H1 (cell line): ENCODE data around the gene CDC42BPB. TPM values are rescaled to one million over a fixed set of nuclear protein-coding genes. Genes with fewer than 3 reads are reported as not detected.

Experiments used
- CTCF ChIA-PET: fragments of 300-600 bp; sonication (Branson Sonifier 250); formaldehyde crosslinking; loops from one replicate; lab custom pipeline; 2021; ENCODE audit not compliant: partially characterized antibody; lab: Charles Lee
- POLR2A ChIA-PET: fragments of 300-600 bp; sonication (Branson Sonifier 250); formaldehyde crosslinking; loops from one replicate; lab custom pipeline; 2021; ENCODE audit warnings: inconsistent platforms; ENCODE audit not compliant: partially characterized antibody; lab: Charles Lee
- DNase-seq, 2 experiments: peaks; one replicate each; pipeline versions ENCODE4 v3.0.0 to v3.0.0-alpha.2; 2010 to 2022; ENCODE audit warnings: low spot score in 2 of 2, low read depth in 1 of 2, mixed read lengths in 1 of 2
- FAIRE-seq: peaks from 2 replicates; lab custom pipeline; 2011; peaks lifted over from hg19 to GRCh38; lab: Jason Lieb, UNC
- H2AFZ ChIP-seq: 2 replicates; pipeline ENCODE4 v1.8.1; 2012; ENCODE audit warnings: low read length, inconsistent platforms
- H2AK5ac ChIP-seq: 2 replicates; pipeline ENCODE4 v1.6.1; 2013; ENCODE audit warnings: low read depth, low read length
- H2BK120ac ChIP-seq: replicated peaks from 2 replicates; pipeline ENCODE3; 2013; ENCODE audit warnings: low read depth, low read length, inconsistent platforms
- H2BK12ac ChIP-seq: 2 replicates; pipeline ENCODE4 v1.6.1; 2013; ENCODE audit warnings: low read depth, low read length
- H2BK15ac ChIP-seq: 2 replicates; pipeline ENCODE4 v1.6.1; 2013; ENCODE audit warnings: low read length
- H2BK20ac ChIP-seq: 2 replicates; pipeline ENCODE4 v1.6.1; 2013; ENCODE audit warnings: low read length
- H2BK5ac ChIP-seq: 2 replicates; pipeline ENCODE4 v1.6.1; 2013; ENCODE audit warnings: low read depth, low read length
- H3K14ac ChIP-seq: 2 replicates; pipeline ENCODE4 v1.6.1; 2013; ENCODE audit warnings: inconsistent platforms; ENCODE audit not compliant: insufficient read length
- H3K18ac ChIP-seq: 2 replicates; pipeline ENCODE4 v1.6.1; 2013; ENCODE audit warnings: low read length; ENCODE audit errors: extremely low read depth
- H3K23ac ChIP-seq: 2 replicates; pipeline ENCODE4 v1.6.1; 2013; ENCODE audit warnings: inconsistent platforms; ENCODE audit not compliant: insufficient read length
- H3K23me2 ChIP-seq: 2 replicates; pipeline ENCODE4 v1.6.1; 2013; ENCODE audit warnings: low read depth, low read length
- H3K27ac ChIP-seq: 2 replicates; pipeline ENCODE4 v1.6.1; 2011; ENCODE audit warnings: low read depth, low read length, inconsistent platforms
- H3K27me3 ChIP-seq, 4 experiments: replicated peaks in 1 of 4; 1 replicate in 1 of 4; 2 replicates in 3 of 4; pipeline versions ENCODE4 v1.6.1 to v1.8.1; 2011 to 2013; ENCODE audit warnings: low read length in 3 of 4, mild to moderate bottlenecking in 3 of 4, inconsistent platforms in 2 of 4, mixed read lengths in 2 of 4, moderate library complexity in 1 of 4; ENCODE audit not compliant: control insufficient read depth in 3 of 4, insufficient read depth in 3 of 4; ENCODE audit errors: extremely low read depth in 1 of 4
- H3K36me3 ChIP-seq, 4 experiments: 2 replicates each; pipeline versions ENCODE4 v1.6.1 to v1.8.1; 2011 to 2013; ENCODE audit warnings: mild to moderate bottlenecking in 4 of 4, low read length in 3 of 4, moderate library complexity in 2 of 4, control low read depth in 1 of 4, inconsistent platforms in 1 of 4; ENCODE audit not compliant: insufficient read depth in 4 of 4, control insufficient read depth in 2 of 4
- H3K4ac ChIP-seq: replicated peaks from 2 replicates; pipeline ENCODE3; 2013; ENCODE audit warnings: low read length, low read depth, mixed read lengths, inconsistent platforms; ENCODE audit not compliant: insufficient read length
- H3K4me1 ChIP-seq, 4 experiments: replicated peaks in 1 of 4; 1 replicate in 1 of 4; 2 replicates in 3 of 4; pipeline versions ENCODE4 v1.6.1 to v1.8.1; 2011 to 2013; ENCODE audit warnings: low read length in 3 of 4, inconsistent platforms in 2 of 4, mixed read lengths in 1 of 4; ENCODE audit not compliant: insufficient read depth in 4 of 4, control insufficient read depth in 3 of 4
- H3K4me2 ChIP-seq, 2 experiments: 2 replicates each; pipeline versions ENCODE4 v1.6.1 to v1.8.1; 2011 to 2013; ENCODE audit warnings: low read depth in 2 of 2, low read length in 2 of 2, control low read depth in 1 of 2, inconsistent platforms in 1 of 2, mild to moderate bottlenecking in 1 of 2; ENCODE audit not compliant: insufficient read depth in 1 of 2
- H3K4me3 ChIP-seq, 4 experiments: fragments of 200-600, 300-600 bp in 1 of 4; sonication (generic), shearing (Covaris generic), sonication (Bioruptor Twin) in 1 of 4; 2 replicates each; pipeline versions ENCODE4 v1.5.1 to v1.8.1; 2011 to 2016; ENCODE audit warnings: low read length in 4 of 4, low read depth in 3 of 4, control low read depth in 2 of 4, inconsistent platforms in 2 of 4, mild to moderate bottlenecking in 2 of 4, mixed read lengths in 1 of 4, moderate library complexity in 1 of 4; ENCODE audit not compliant: insufficient read depth in 2 of 4; ENCODE audit errors: extremely low read depth in 1 of 4
- H3K56ac ChIP-seq: replicated peaks from 2 replicates; pipeline ENCODE3; 2013; ENCODE audit warnings: low read depth, mild to moderate bottlenecking, mixed read lengths, low read length, inconsistent platforms; ENCODE audit not compliant: insufficient read length
- H3K79me1 ChIP-seq: 2 replicates; pipeline ENCODE4 v1.6.1; 2013; ENCODE audit warnings: low read depth, low read length, control low read depth
- H3K79me2 ChIP-seq, 2 experiments: 2 replicates each; pipeline versions ENCODE4 v1.6.1 to v1.8.1; 2012 to 2013; ENCODE audit warnings: low read length in 2 of 2, mild to moderate bottlenecking in 2 of 2, inconsistent platforms in 1 of 2; ENCODE audit not compliant: insufficient read depth in 2 of 2, control insufficient read depth in 1 of 2
- H3K9ac ChIP-seq, 4 experiments: replicated peaks in 1 of 4; 1 replicate in 1 of 4; 2 replicates in 3 of 4; pipeline versions ENCODE4 v1.6.1 to v1.8.1; 2011 to 2013; ENCODE audit warnings: low read depth in 3 of 4, low read length in 3 of 4, control low read depth in 2 of 4, mild to moderate bottlenecking in 2 of 4, moderate library complexity in 2 of 4, inconsistent platforms in 1 of 4; ENCODE audit errors: extremely low read depth in 1 of 4
- H3K9me3 ChIP-seq, 2 experiments: 2 replicates each; pipeline versions ENCODE4 v1.6.1 to v1.8.1; 2012 to 2013; ENCODE audit warnings: mild to moderate bottlenecking in 2 of 2, moderate library complexity in 2 of 2, control low read depth in 1 of 2, inconsistent platforms in 1 of 2, low read depth in 1 of 2, low read length in 1 of 2, mixed read lengths in 1 of 2; ENCODE audit not compliant: insufficient read depth in 2 of 2
- H4K20me1 ChIP-seq, 2 experiments: replicated peaks in 1 of 2; 2 replicates each; pipeline versions ENCODE3 to v1.8.1; 2011 to 2013; ENCODE audit warnings: inconsistent platforms in 2 of 2, low read length in 2 of 2, mild to moderate bottlenecking in 1 of 2; ENCODE audit not compliant: insufficient read depth in 2 of 2, control insufficient read depth in 1 of 2
- H4K5ac ChIP-seq: 2 replicates; pipeline ENCODE4 v1.6.1; 2013; ENCODE audit warnings: low read length, low read depth, mixed read lengths, inconsistent platforms; ENCODE audit not compliant: insufficient read length
- H4K8ac ChIP-seq: 2 replicates; pipeline ENCODE4 v1.8.0; 2013; ENCODE audit warnings: mild to moderate bottlenecking, moderate library complexity, low read length, inconsistent platforms; ENCODE audit not compliant: insufficient read depth; ENCODE audit errors: extremely low read depth
- H4K91ac ChIP-seq: replicated peaks from 2 replicates; pipeline ENCODE3; 2013; ENCODE audit warnings: low read length, mixed read lengths, inconsistent platforms; ENCODE audit not compliant: insufficient read length
- ATF2 ChIP-seq: IDR thresholded peaks from 2 replicates; pipeline ENCODE4 v1.6.1; 2012; ENCODE audit warnings: low read length, inconsistent platforms
- CBX5 ChIP-seq: fragments of 300-800, 300-1000 bp; sonication (generic); IDR thresholded peaks from 2 replicates; pipeline ENCODE4 v1.7.1; 2016; ENCODE audit warnings: antibody characterized with exemption, low read length, low read depth
- CREB1 ChIP-seq: IDR thresholded peaks from 2 replicates; pipeline ENCODE4 v1.6.1; 2012; ENCODE audit warnings: inconsistent platforms
- KDM4A ChIP-seq: IDR thresholded peaks from one replicate; pipeline ENCODE4 v1.7.1; 2012; ENCODE audit warnings: low read depth, mild to moderate bottlenecking, moderate library complexity, low read length, inconsistent platforms; ENCODE audit not compliant: severe bottlenecking
- KDM5A ChIP-seq: fragments of 200-600 bp; IDR thresholded peaks from 2 replicates; pipeline ENCODE4 v1.7.1; 2012; ENCODE audit warnings: mild to moderate bottlenecking, low read length, inconsistent platforms, mixed read lengths
- POLR2A ChIP-seq, 2 experiments: IDR thresholded peaks; 1 replicate in 1 of 2; 2 replicates in 1 of 2; pipeline ENCODE4 v1.6.1; 2011; ENCODE audit warnings: low read depth in 2 of 2, low read length in 2 of 2, mild to moderate bottlenecking in 2 of 2; ENCODE audit errors: control extremely low read depth in 1 of 2
- SIX5 ChIP-seq: IDR thresholded peaks from 2 replicates; pipeline ENCODE4 v1.6.1; 2011; ENCODE audit warnings: mild to moderate bottlenecking, low read depth, low read length
- YY1 ChIP-seq: IDR thresholded peaks from 2 replicates; pipeline ENCODE4 v1.6.1; 2011; ENCODE audit warnings: low read depth, mild to moderate bottlenecking, low read length
- WGBS, 2 experiments: shearing (Covaris generic) in 1 of 2; methylation state at CpG; one replicate each; pipeline versions ENCODE4 v1.1.6 to v1.1.7; 2013 to 2015; ENCODE audit warnings: low lambda C conversion rate in 2 of 2, mixed read lengths in 2 of 2, inconsistent platforms in 1 of 2, low coverage in 1 of 2, missing lambda C conversion rate in 1 of 2; ENCODE audit not compliant: insufficient replicate concordance in 2 of 2, insufficient coverage in 1 of 2, insufficient read length in 1 of 2; ENCODE audit errors: extremely low coverage in 1 of 2, missing lambda C conversion rate in 1 of 2; 5-methylcytosine and 5-hydroxymethylcytosine counted together
- polyA plus RNA-seq, 7 experiments: library from polyadenylated mRNA; depleted of rRNA in 3 of 7; stranded (reverse) in 5 of 7; unstranded in 2 of 7; fragments of >200 nt in 5 of 7; fragments of 200-250 nt in 2 of 7; gene quantifications; 1 replicate in 5 of 7; 2 replicates in 1 of 7; 4 replicates in 1 of 7; pipeline versions ENCODE4 v1.2.1 to v1.2.3, GENCODE V29; 2011 to 2013; ENCODE audit warnings: missing spikeins in 2 of 7, mixed read lengths in 2 of 7
- total RNA-seq: library from RNA; stranded (reverse); fragmentation: NEBNext Ultra II Directional; extraction: Animal tissue kit (Norgen Biotek cat#: 25700); gene quantifications from 2 replicates; pipeline ENCODE4 v1.2.1, GENCODE V29; 2021

Gene CDC42BPB
- total and polyA plus RNA-seq, 2 of the 8 experiments (the other 6 are each of a cell fraction or from before 2014, with no cell fraction given): 51.2 to 88.2 TPM

GRCh38 chr14:103096387-103096786 lies 39.0 kb upstream of the CDC42BPB start:
- no peak overlapping the region for H3K56ac ChIP-seq
- peak overlapping the region; percentile 66; the same call in 1 of the 2 replicates for H2BK5ac ChIP-seq
- H4K20me1 ChIP-seq: no peaks in the 10 kb centered on the region
- peaks cover 0 to 2% (median 1%) of the 10 kb centered on the region in 4 experiments; a peak in 5 of 7 replicates for H3K27me3 ChIP-seq
- no peak for DNase-seq
- H3K79me2 ChIP-seq: no peaks in the 10 kb centered on the region
- H3K23ac ChIP-seq: no peak overlapping the region
- H2AK5ac ChIP-seq: peak overlapping the region; percentile 24; the same call in 1 of the 2 replicates
- H3K23me2 ChIP-seq: no peaks in the 10 kb centered on the region
- no peaks in the 10 kb centered on the region for H3K36me3 ChIP-seq
- no peak overlapping the region for H3K4ac ChIP-seq
- CTCF ChIA-PET: interaction anchor here (0.8 to 5.4 kb wide), 13 partner anchors 9 to 196 kb away, joined by 3 to 58 read pairs (median 5); no protein-coding TSS in a partner anchor
- no peak overlapping the region for H3K4me3 ChIP-seq
- 57% methylated on average over 4 of the region's 4 CpGs; no CpG with 5 or more reads in 1 of the 2 experiments for WGBS, 2 experiments
- H3K4me1 ChIP-seq: peaks cover 0 to 23% (median 14%) of the 10 kb centered on the region in 4 experiments; a peak in 6 of 7 replicates
- H3K9me3 ChIP-seq: no peaks in the 10 kb centered on the region
- no peaks in the 10 kb centered on the region for H3K79me1 ChIP-seq
- no peak for TF ChIP-seq CBX5
- TF ChIP-seq CREB1: no peak
- no peak for TF ChIP-seq KDM5A
- TF ChIP-seq KDM4A: no peak
- TF ChIP-seq ATF2: no peak
- no peak for TF ChIP-seq SIX5
- TF ChIP-seq POLR2A (IDR thresholded peaks at IDR 0.05; ENCODE audit: control extremely low read depth in 1 of 2, low read depth in 2 of 2, low read length in 2 of 2): no peak
- TF ChIP-seq YY1: peak; percentile 56; the same call in 1 of the 2 replicates
- TF ChIP-seq, all 59 proteins: peak for 1
- Histone ChIP-seq H4K91ac (no peak overlapping the region), H2BK120ac (no peak overlapping the region), H4K5ac (no peak overlapping the region), H2BK12ac (peak overlapping the region; percentile 92; the same call in 1 of the 2 replicates), H2BK20ac (peak overlapping the region; percentile 72; the same call in 1 of the 2 replicates), H3K4me2 (no peak overlapping the region), H3K9ac (no peak overlapping the region), H3K14ac (no peak overlapping the region), H3K18ac (no peak overlapping the region; the same call in 1 of the 2 replicates), H2BK15ac (peak overlapping the region; percentile 46; the same call in 1 of the 2 replicates), H4K8ac (no peak overlapping the region), H3K27ac (no peak overlapping the region), H2AFZ (no peak overlapping the region)
- POLR2A ChIA-PET: interaction anchor here (1.2 kb wide), 1 partner anchor 238 kb away, joined by 4 read pairs; the partner anchor contains the start of gene EIF5
- FAIRE-seq: no peak
